GM19395 (cell line): ENCODE results near the gene DUSP22.
A peak's percentile ranks its signal among the peaks of the same experiment; 100 is the strongest.

ENCODE experiments used
- ATAC-seq: cut with Tn5 transposase; IDR thresholded peaks from one replicate; pipeline ENCODE4 v1.9.1; 2021; ENCODE audit warnings: mild to moderate bottlenecking, moderate library complexity; ENCODE audit not compliant: unreplicated experiment

DUSP22 gene

GRCh38 chr6:296151-297122, 4.2 kb downstream of the DUSP22 start:
- peak; percentile 41 for ATAC-seq

DNA sequence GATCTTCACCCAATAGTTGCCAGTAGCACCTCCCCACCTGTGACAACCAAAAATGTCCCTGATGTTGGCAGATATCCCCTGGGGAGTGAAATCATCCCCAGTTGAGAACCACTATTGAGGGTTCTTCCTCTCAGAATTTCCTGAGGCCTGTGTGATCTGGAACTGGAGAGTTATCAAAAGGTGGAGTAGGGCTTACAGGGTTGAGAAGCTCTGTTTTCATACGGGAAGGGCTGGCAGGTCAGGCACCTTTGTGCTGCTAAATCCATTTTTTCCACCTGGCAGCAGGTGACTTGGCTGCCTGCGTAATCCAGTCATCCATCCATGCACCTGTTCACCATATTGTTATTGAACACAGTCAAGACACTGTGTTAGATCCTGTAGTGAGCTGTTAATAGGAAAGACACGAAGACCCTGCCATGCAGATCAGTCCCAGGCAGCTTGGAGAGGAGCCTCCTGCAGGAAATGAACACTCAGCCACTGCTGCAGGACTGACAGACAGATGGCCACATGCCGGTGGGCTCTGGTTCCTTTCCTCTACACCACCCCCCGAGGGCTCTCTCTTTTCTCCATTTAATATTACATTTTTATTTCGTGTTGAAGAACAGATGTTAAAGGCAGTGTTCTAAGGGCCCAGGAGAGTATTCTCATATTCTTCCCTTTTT, 5.4 kb downstream of the DUSP22 start:
- no peak for ATAC-seq

DNA sequence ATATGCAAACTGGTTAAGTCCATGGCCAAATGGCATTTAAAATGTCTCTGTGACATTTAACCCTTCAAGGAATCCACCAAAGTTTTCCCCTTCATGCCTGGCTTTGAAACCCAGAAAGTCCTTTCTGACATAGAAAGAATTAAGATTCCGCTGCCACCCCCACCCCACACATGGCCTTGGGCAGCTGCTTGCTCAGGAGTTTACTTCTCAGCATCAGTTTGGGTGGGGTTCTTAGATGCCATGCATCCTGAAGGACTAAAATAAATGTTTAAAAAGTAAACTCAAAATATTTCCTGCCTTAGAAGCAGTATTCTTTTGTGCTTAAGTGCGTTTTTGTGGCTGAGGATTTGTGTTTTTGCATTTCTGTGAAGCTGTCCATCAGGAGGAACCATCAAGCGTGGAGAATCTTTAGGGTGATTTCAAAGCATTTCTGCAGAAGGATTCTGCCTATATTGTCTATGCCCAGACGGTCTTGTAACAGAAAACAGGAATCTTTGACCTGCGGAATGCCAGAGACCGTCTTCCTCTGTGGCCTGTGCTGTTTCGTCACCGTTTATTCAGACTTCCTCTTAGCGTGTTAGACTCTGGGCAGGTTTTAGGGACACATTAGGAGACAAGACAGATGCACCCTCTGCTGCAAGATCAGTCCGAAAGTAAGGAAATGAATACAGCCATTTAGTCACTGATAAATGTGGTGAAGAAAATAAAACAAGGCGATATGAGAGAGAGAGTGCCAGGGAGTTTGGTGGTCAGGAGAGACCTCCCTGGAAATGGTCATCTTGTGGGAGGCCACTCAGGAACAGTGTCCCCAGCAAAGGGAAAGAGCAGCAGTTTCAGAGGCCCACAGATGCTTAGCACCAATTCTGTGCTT, 6.2 kb downstream of the DUSP22 start:
- ATAC-seq = peak; percentile 26

DNA sequence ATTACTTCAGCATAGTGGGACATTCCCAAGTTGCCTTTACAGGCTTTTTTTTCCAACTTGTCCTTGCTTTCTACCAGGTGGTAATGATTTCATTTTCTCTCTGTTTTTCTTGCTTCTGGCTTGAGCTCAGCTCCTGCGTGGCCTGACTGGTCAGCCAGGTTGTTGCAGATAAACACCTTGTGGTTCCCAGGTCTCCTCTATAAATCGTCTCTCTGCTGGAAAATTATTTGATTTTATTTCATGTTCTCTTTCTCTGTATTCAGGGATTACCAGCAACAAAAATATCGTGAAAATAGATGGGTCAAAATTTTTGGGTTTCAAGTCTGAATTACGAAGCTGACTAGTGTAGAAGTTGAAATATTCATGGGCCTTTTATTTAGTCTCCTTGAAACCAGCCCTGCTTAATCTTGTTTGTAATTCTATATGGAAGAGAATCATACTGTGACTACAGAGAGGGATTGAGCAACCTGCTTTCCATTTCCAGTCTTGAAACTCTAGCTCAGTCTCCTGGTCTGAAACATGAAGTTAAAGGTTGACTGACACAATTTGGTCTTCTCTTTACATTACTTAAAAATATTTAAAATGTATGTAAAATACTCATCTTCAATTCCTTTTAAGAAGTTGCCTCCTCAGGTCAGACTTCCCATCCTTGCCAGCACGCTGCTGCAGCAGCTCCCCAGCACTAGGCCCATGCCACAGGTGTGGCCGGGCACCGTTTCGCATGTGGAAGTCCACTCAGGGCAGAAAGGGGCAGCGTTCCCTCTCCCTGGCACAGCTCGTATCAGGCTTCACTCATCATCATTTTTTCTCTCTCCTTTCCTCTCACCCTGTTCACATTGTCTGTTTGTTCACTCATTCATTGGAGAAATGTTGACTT, 7.1 kb downstream of the DUSP22 start:
- no peak for ATAC-seq

DNA sequence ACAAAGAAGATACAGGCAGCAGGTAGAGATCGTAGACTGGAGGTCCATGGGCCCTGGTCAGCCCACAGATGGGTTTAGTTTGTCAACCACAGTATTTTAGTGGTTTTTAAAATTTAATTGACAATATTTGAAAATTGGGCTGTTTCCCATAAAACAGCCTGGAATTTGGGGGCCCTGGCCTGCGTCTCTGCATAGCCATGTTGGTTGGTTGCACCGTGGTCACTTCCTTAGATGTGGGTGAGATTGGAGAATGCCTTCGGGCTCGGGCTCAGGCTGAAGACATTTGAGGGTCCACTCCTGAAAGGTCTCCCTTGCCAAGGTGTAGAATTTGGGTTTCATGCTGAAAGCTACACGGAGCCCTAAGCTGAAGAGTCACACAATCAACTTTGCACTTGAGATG, 7.7 kb downstream of the DUSP22 start:
- no peak for ATAC-seq

DNA sequence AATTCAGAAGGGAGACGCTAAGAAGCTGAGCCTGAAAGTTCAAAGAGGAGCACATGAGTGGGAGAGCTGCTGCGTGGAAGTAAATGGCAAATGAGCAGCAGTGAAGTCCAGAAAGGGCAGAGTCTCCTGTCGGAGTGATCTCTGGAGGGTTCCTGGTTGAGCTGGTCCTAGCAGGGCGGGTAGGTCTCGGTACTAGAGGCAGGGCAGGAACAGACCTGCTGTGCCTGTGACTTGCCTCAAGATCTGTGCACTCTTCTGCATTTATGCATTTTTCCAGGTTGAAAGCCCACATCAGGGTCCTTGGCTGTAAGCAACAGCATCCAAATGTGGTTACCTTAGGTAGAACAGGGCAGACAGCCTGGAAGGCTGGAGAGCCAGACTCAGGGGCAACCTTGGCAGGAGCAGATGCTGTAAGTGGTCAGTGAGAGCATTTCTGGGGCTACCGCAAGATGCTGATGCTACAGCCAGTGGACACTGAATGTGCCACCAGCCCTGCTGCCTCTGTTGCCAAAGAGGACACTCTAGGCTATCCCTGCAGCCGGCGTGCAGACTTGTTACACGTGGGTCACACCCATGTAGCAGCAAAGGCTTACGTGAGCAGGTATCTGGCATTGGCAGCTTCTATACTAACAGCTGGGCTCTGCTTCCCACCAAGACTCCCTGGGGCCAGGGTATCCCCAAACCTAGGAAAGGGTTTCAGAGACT, 8.4 kb downstream of the DUSP22 start:
- no peak for ATAC-seq

GRCh38 chr6:301526-301925, 9.2 kb downstream of the DUSP22 start:
- no peak for ATAC-seq

DNA sequence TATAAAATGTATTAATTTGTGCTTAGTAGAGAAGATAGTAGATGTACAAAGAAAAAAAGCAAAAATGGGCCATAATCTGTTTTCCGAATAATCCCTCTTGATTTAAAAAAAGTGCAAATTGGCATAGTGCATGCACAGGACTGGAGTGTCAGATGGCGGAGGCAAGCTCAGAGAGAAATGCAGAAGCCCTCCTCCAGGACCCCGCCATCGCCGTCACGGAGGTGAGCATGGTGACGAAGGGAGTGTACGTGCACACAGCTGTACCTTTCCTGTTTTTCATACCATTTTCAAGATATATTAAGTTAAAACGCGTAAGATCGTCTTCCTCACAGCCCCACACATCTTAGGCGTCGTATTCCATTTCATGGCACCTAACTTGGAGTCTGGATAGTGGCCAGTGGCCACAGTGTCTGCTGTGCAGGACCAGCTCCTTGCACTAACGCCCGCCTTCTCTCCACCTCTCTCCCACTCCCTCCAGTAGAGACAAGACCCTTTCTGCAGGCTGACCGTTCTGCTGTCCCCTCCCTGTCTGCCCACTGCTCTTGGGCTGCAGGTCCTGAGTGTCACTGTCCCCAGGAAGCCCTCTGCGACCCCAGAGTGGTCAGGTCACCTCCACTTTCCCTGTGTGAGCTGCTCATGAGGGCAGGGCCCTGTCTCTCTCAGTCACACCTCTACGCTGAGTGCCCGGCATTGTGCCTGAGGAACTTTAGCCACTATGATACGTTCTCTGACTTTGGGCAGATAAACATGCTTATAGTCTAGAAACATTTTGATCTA, 9.8 kb downstream of the DUSP22 start:
- no peak for ATAC-seq

GRCh38 chr6:302760-303159, 10.5 kb downstream of the DUSP22 start:
- no peak for ATAC-seq

- no peak for ATAC-seq
Observed at GRCh38 chr6:303263-303662, 11.0 kb downstream of the DUSP22 start.

GRCh38 chr6:303948-304558, 11.8 kb downstream of the DUSP22 start:
- no peak for ATAC-seq

DNA sequence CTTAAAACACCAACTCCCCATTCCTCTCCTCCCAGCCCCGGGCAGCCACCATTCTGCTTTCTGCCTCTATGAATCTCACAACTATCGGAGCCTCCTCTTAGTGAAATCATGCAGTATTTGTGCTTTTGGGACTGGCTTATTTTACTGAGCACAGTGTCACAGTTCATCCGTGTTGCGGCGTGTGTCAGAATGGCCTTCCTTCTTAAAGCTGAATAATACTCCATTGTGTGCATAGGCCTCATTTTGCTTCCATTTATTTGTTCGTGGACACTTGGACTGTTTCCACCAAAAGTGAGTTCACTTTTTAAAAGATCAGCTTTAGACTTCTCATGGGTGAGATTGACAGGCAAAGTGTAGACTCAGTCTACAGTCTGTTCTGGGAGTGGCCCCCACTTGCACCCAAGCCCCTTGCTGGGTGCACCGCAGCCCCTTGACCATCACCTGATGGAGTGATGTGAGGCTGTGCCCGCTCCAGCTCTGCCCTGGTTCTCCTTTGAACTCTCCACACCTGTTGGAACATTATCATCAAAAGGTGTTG, 12.6 kb downstream of the DUSP22 start:
- ATAC-seq = no peak

GRCh38 chr6:305371-306206, 13.3 kb downstream of the DUSP22 start:
- peak; percentile 90 for ATAC-seq

DNA sequence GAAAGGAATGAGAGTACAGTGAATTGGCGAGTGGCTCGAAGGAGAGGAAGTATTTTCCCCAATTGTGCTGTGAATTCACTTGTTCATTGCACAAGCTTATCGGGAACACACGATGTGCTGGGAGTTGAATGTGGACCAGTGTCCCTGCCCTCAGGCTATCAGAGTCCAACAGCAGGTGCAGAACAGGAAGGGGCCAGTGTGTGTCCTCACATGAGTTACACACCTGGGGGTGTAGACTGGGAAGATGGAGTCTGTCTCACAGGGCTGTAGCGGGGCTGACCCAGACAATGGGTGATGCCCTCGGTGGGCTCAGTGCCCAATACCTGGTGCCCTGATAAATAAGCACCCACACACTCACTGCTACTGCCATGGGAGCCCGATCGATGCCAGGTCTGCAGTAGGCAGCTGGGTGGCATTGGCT, 14.4 kb downstream of the DUSP22 start:
- ATAC-seq = no peak

- ATAC-seq = no peak
Observed at GRCh38 chr6:307065-307814, 15.0 kb downstream of the DUSP22 start.

GRCh38 chr6:307874-308273, 15.6 kb downstream of the DUSP22 start:
- no peak for ATAC-seq

GRCh38 chr6:308307-308706, 16.0 kb downstream of the DUSP22 start:
- ATAC-seq = no peak
